Measurements from ENCODE around the gene ZNF440. TPM values are rescaled to one million over a fixed set of nuclear protein-coding genes. Genes with fewer than 3 reads are reported as not detected.
"Not testable (repeated sequence)": the region's sequence is repeated elsewhere in the genome, so short reads cannot be mapped to it uniquely, and the experiment has no call there.

Gene ZNF440
- total and polyA plus RNA-seq, 10 of the 15 experiments (the other 5 are each of a cell fraction or from before 2014, with no cell fraction given), result 1.3 to 8.9 (median 3.8) TPM

DNA sequence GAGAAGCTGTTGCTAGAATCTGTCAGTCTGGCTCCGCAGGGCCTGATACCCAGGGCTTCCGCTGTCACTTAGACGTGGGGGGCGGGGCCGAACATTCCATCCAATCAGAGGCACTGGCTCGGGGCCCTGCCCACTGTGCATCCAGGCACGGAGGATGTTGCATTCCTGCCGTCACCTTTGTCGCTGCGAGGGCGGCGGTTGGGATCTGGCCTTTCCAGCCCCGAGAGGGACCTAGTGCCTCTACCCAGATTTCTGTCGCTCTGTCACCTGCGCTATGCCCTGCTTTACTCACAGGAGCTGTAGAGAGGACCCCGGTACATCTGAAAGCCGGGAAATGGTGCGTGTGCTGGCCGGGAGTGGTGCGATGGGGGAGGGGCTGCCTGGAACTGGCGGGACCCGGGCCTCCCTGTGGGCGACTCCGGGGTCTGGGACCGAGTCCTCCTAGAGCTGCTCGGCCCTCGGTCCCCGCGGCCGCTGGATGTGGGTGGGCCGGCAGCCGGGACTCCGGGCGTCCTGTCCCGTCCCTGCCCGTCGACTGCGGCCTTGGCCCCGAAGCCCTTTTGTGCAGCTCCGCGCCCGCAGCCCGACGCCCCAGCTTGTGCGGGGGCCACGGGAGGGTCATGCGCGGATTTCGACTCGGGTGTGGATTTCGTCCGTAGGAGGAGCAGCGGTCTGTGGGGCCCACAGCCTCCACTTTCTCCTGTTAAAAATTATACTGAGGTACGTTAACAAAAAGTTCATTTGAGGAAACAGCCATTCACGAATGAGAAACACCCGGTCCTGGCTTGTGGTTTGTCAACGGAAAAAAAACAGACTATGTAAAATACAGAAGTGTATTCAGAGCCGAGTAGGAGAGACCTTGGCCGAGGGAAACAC is 34.8 kb downstream of the ZNF440 start, which contains the start of gene ZNF439 (continued):
- TF ChIP-seq NR2F1 (conservative IDR thresholded peaks at IDR 0.05), result 0 out of 2 replicates have a peak, but pooled peaks have one; percentile 11
- peak; percentile 76 for TF ChIP-seq POLR2A (IDR thresholded peaks at IDR 0.05; ENCODE audit: low read depth, low read length)
- TF ChIP-seq, protein P1, sequence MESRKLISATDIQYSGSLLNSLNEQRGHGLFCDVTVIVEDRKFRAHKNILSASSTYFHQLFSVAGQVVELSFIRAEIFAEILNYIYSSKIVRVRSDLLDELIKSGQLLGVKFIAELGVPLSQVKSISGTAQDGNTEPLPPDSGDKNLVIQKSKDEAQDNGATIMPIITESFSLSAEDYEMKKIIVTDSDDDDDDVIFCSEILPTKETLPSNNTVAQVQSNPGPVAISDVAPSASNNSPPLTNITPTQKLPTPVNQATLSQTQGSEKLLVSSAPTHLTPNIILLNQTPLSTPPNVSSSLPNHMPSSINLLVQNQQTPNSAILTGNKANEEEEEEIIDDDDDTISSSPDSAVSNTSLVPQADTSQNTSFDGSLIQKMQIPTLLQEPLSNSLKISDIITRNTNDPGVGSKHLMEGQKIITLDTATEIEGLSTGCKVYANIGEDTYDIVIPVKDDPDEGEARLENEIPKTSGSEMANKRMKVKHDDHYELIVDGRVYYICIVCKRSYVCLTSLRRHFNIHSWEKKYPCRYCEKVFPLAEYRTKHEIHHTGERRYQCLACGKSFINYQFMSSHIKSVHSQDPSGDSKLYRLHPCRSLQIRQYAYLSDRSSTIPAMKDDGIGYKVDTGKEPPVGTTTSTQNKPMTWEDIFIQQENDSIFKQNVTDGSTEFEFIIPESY (IDR thresholded peaks at IDR 0.05), result no peak
- TF ChIP-seq SMC3 (IDR thresholded peaks at IDR 0.05; ENCODE audit: borderline replicate concordance, low read length), result no peak

DNA sequence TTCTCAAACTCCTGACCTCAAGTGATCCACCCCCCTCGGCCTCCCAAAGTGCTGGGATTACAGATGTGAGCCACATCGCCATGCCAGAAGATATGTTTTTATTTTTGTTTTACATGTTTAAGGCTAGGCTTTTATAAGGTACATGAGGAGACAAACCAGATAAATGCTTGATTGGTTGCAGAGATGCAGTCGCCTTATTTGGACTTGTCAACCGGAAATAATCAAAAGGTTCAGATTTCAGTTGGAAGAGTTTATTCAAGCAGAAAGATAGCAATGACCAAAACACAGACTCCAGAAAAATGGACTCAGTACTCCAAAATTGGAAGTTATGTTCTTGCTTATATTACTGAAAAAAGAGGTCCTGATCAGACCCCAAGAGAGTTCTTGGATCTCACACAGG is 36.2 kb downstream of the ZNF440 start:
- H3K27ac ChIP-seq (ENCODE audit: control insufficient read depth, insufficient read depth); SMC1A ChIA-PET (ENCODE audit: uncharacterized antibody, unreplicated experiment); H3K4me2 ChIP-seq (ENCODE audit: control insufficient read depth, insufficient read depth); BruUV-seq (replicated peaks); H3K4me3 ChIP-seq; H3K9me3 ChIP-seq (replicated peaks; ENCODE audit: control insufficient read depth, insufficient read depth, low read length); H3K79me2 ChIP-seq (ENCODE audit: control insufficient read depth, insufficient read depth, low read length); in situ Hi-C loops (cut with MboI); ATAC-seq; H3K4me1 ChIP-seq (ENCODE audit: control insufficient read depth, insufficient read depth, low read length); H2AFZ ChIP-seq (ENCODE audit: control insufficient read depth, low read depth, low read length); H3K9ac ChIP-seq (ENCODE audit: control insufficient read depth, insufficient read depth, low read length); POLR2A ChIA-PET; FAIRE-seq; H4K20me1 ChIP-seq (ENCODE audit: control insufficient read depth, insufficient read depth); RAD21 ChIA-PET (ENCODE audit: unreplicated experiment); DNase-seq (ENCODE audit: low read depth, low spot score); H3K36me3 ChIP-seq (ENCODE audit: control insufficient read depth in 2 of 2, insufficient read depth in 2 of 2, low read length in 1 of 2); CTCF ChIA-PET; intact Hi-C loops (cut with micrococcal nuclease; ENCODE audit: unreplicated experiment); H3K27me3 ChIP-seq (replicated peaks in 1 of 2; ENCODE audit: control insufficient read depth in 2 of 2, insufficient read depth in 2 of 2, low read length in 1 of 2): not testable (repeated sequence)
- WGBS (ENCODE audit: insufficient coverage, insufficient replicate concordance, low lambda C conversion rate, missing lambda C conversion rate), result 83% methylated on average over 4 of the region's 4 CpGs
- 0 out of 4 replicates have a peak, but pooled peaks of 1 of the 2 experiments have one; percentile 56 for TF ChIP-seq SRF (IDR thresholded peaks at IDR 0.05; ENCODE audit: low read depth in 2 of 2, low read length in 2 of 2)
